ENCODE data around the gene CD52.

Gene CD52, protein sequence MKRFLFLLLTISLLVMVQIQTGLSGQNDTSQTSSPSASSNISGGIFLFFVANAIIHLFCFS

DNA sequence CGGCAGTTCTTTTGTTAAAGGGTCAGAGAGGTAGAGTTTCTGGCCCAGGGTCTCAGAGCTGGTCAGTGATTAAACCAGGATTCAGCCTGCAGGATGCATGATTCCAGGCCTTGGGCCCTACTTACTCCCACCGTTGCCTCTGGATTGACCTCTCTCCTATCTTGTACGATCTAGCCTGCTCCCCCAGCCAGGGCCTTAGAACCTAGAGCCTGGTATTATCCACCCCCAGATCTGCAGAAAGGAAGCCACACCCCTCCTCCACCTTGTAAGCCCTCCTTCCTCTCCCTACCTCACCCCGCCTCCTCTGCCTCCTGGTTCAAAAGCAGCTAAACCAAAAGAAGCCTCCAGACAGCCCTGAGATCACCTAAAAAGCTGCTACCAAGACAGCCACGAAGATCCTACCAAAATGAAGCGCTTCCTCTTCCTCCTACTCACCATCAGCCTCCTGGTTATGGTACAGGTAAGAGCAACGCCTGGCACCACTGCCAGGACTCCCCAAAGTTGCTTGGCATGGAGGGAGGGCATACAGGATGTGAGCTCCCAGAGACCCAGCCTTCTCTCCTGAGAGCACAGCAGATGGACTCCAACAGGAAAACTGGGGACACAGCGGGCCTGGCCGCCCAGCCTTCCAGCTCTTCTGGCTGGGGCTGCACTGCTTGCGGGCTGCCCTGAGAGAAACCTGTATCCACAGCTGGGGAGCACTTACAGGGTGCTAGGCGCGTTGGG is at the start of gene CD52:
Gene CD52, plus strand, starts transcription at position 347 of the 726 bp plus-strand sequence. Its CDS starts 60 bp downstream, at position 407.
- TF ChIP-seq, protein P1, sequence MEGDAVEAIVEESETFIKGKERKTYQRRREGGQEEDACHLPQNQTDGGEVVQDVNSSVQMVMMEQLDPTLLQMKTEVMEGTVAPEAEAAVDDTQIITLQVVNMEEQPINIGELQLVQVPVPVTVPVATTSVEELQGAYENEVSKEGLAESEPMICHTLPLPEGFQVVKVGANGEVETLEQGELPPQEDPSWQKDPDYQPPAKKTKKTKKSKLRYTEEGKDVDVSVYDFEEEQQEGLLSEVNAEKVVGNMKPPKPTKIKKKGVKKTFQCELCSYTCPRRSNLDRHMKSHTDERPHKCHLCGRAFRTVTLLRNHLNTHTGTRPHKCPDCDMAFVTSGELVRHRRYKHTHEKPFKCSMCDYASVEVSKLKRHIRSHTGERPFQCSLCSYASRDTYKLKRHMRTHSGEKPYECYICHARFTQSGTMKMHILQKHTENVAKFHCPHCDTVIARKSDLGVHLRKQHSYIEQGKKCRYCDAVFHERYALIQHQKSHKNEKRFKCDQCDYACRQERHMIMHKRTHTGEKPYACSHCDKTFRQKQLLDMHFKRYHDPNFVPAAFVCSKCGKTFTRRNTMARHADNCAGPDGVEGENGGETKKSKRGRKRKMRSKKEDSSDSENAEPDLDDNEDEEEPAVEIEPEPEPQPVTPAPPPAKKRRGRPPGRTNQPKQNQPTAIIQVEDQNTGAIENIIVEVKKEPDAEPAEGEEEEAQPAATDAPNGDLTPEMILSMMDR (IDR thresholded peaks at IDR 0.05) = no peak

DNA sequence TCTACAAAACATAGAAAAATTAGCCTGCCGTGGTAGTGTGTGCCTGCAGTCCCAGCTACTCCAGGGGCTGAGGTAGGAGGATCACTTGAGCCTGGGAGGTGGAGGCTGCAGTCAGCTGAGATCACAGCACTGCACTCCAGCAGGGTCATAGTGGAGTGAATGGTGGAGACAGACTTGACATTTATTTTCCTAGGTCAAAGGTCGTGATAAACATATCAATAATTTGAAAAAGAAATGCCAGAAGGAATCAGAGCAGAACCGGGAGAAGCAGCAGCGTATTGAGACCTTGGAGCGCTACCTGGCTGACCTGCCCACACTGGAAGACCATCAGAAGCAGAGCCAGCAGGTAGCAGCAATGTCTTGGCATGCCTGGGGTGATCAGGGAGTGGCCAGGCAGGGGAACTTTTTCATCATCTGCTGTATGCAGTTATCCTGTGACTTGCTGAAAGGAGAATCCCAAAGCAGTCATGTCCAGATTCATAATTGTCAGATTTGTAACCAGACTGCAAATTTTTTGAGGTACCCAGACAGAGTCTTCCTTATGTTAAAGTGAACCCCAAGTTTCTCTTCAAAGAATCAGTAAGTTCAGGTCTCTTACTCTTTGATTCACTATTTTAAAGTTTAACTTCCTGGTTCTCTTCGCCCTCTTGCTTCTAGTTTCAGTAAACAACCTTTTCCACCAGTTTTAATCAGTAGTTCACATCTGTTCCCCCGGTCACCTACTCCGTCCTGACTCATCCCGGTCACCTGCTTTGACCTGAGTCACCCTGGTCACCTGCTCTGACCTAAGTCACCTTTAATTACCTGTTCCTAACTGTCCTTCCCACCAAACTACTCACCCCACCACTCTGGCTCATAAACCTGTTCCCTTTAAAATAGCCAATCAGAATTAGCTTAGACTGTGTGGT is 49.2 kb upstream of the CD52 start:
- TF ChIP-seq, protein P1 (IDR thresholded peaks at IDR 0.05) = no peak

DNA sequence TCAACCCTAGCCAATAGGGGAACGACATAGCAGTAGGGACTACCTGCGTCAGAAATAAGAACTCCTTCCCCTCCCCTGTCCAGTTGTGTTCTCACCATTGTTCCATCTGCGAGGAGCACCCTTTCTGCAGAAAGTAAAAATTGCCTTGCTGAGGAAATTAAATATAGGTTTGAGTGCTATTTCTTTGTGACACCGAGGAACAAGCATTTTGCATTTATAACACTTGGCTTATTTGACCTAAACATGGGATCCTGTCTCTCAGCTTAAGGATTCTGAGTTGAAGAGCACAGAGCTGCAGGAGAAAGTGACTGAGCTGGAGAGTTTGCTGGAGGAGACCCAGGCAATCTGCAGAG is 48.6 kb upstream of the CD52 start:
- TF ChIP-seq, protein P1 (IDR thresholded peaks at IDR 0.05) = no peak

DNA sequence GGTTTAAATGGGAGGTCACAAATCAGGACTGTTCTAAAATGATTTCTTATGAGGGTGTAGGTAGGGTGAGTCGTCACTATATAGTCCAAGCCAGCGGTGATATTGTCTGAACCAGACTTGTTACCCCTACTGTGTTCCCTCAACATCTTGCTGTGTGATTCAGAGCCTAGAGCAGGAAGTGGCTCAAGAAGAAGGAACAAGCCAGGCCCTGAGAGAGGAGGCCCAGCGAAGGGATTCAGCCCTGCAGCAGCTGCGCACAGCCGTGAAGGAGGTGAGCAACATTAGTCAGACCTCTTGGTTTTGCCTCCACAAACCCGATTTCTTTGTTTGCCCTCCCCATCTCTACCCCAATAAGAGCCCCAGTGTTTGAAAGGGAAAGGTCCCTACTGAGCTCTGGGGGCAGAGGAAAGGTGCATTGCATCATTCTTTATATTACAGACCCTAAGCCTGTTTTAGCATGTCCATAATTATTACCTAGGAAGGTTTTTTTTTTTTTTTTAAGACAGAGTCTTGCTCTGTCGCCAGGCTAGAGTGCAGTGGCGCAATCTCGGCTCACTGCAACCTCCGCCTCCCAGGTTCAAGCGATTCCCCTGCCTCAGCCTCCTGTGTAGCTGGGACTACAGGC is 42.8 kb upstream of the CD52 start:
- TF ChIP-seq, protein P1 (IDR thresholded peaks at IDR 0.05) = no peak

DNA sequence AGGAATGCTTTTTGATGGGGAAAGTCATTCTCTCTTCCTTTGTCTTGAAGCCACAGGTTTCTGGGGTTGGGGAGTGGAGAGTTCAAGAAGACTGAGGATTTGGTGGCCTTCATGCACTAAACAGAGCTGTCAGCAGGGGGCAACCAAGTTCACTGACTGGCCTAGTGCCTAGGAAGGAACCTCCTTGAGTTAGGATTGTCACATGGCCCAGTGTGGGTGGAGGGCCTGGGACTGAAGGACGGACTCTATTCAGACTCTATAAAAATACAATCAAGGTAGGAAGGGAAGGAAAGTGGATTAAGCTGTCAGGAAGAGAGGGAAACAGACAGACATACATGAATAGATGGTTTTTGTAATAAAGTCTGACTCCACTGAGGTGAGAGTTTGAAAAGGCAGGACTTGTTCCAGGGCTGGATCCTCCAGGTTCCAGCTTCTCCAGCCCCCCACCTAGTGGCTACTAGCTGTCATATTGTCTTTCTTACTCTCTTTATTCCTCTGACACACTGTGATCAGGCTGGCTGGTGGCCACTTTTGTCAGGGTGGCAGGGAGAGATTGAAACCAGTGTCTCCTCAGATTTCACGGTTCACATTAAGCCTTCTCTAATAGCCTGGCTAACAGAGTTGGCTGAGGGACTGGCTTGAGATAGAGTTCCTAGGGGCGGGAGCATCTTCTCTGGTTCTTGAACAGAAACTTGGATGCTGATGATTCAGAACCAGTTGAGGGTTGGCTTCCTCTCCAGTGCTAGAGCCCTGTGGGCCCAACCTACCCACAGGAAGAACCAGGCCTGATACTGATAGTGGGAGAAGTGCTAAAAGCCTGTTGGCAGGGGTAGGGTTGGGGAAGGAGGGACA is 42.0 kb upstream of the CD52 start:
- TF ChIP-seq, protein P1 (IDR thresholded peaks at IDR 0.05) = peak; percentile 69

DNA sequence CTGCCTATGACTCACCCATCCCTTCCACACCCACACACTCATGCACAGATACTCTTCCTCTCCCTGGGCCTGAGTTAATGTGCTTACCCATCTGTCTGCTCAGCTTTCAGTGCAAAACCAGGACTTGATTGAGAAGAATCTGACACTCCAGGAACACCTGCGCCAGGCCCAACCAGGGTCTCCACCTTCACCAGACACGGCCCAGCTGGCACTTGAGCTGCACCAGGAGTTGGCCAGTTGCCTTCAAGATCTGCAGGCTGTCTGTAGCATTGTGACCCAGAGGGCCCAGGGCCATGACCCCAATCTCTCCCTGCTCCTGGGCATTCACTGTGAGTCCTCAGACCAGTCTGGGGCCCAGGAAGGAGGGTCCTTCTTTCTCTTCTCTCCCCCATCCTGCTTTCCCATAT is 41.3 kb upstream of the CD52 start:
- TF ChIP-seq, protein P1 (IDR thresholded peaks at IDR 0.05) = no peak

DNA sequence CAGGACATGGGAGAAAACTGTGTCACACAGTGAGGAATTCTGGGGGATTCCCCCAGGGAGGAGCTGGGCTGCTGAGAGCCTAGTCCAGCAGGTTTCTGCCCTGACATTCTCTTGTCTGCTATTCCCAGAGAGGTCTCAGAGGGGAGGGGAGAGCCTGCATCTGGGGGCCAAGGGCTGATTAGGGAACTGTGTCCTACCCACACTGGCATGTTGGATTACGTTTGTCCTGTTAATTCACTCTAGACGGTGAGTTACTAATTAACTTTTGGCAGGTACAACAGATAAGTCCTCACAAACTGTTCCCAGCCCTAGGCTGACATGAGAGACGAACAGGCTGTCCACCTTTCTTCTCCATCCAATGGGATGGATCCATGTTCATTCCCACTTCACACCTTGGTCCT is 40.5 kb upstream of the CD52 start:
- TF ChIP-seq, protein P1 (IDR thresholded peaks at IDR 0.05) = no peak
